Cardiac muscle cell (in vitro differentiated cells and primary cell): ENCODE data around the gene EFHC2. TPM values are rescaled to one million over a fixed set of nuclear protein-coding genes. Genes with fewer than 3 reads are reported as not detected.

Experiments
- DNase-seq, 2 donors: peaks; one replicate each; pipeline versions ENCODE4 v3.0.0 to v3.0.0-alpha.2; 2010 to 2017; ENCODE audit warnings: low read depth in 1 of 2, low spot score in 1 of 2
- H3K27ac ChIP-seq: fragments of 200-600 bp; sonication (generic); 2 replicates; pipeline ENCODE4 v1.5.1; 2016
- H3K27me3 ChIP-seq: fragments of 200-600 bp; sonication (generic); 2 replicates; pipeline ENCODE4 v1.6.0; 2016; ENCODE audit warnings: control low read depth
- H3K36me3 ChIP-seq: fragments of 200-600 bp; sonication (generic); 2 replicates; pipeline ENCODE4 v1.5.1; 2016; ENCODE audit warnings: control low read depth
- H3K4me1 ChIP-seq: fragments of 200-600 bp; sonication (generic); 2 replicates; pipeline ENCODE4 v1.8.1; 2017; ENCODE audit warnings: low read depth, mild to moderate bottlenecking, mixed run types
- H3K4me3 ChIP-seq: fragments of 200-600 bp; sonication (generic); 2 replicates; pipeline ENCODE4 v1.5.1; 2016; ENCODE audit warnings: mild to moderate bottlenecking
- H3K9me3 ChIP-seq: fragments of 200-600 bp; sonication (generic); 2 replicates; pipeline ENCODE4 v1.5.1; 2017; ENCODE audit warnings: low read depth, mild to moderate bottlenecking, control low read depth
- polyA plus RNA-seq: library from polyadenylated mRNA; unstranded; fragments of >200 nt; fragmentation: Nextera tagmentation; extraction: Ambion mirVana; gene quantifications from 2 replicates; pipeline ENCODE4 v1.2.1, GENCODE V29; 2016
- total RNA-seq: library from RNA; depleted of rRNA; stranded (reverse); fragments of >200 nt; gene quantifications from 2 replicates; pipeline ENCODE4 v1.2.3, GENCODE V29; 2016
- TF ChIP-seq, protein P1 (sequence below): IDR thresholded peaks from 2 replicates; pipeline ENCODE4 v1.5.1; 2012; ENCODE audit warnings: low read depth, mild to moderate bottlenecking, low read length

Gene EFHC2
- total and polyA plus RNA-seq, 2 experiments from 2014 or later = 3.8 to 6.5 TPM

DNA sequence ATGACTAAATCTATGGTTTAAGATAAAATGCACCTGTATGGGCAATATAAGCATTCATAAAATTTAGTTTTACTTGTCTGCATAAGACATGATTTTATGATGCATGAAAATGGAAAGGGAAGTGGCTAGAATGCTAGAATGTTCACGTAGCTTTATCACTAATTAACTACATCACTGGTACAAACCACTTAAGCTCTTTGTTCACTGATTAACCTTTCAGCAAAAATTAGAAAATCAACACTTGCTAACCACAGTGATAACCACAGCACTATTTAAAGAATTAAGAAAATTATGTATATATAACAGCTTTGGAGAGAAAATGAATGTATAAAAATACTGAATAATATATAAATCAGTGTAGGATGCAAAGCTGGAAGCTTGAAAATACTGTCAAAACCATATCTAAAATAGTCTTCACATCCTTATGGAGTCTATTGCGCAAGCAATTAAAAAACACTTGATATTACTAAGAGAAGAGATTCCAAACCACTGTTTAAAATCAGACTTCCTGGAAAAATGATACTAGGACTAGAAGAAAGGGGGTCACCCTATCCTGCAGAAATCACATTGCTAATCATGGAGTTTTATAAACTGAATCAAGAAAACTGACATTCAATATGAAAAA, 51.9 kb downstream of the EFHC2 start:
- no peaks in the 10 kb centered on the region for H3K36me3 ChIP-seq
- TF ChIP-seq, protein P1, sequence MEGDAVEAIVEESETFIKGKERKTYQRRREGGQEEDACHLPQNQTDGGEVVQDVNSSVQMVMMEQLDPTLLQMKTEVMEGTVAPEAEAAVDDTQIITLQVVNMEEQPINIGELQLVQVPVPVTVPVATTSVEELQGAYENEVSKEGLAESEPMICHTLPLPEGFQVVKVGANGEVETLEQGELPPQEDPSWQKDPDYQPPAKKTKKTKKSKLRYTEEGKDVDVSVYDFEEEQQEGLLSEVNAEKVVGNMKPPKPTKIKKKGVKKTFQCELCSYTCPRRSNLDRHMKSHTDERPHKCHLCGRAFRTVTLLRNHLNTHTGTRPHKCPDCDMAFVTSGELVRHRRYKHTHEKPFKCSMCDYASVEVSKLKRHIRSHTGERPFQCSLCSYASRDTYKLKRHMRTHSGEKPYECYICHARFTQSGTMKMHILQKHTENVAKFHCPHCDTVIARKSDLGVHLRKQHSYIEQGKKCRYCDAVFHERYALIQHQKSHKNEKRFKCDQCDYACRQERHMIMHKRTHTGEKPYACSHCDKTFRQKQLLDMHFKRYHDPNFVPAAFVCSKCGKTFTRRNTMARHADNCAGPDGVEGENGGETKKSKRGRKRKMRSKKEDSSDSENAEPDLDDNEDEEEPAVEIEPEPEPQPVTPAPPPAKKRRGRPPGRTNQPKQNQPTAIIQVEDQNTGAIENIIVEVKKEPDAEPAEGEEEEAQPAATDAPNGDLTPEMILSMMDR = no peak
- no peak overlapping the region for H3K4me3 ChIP-seq

GRCh38 chrX:44290718-44291117, 52.8 kb downstream of the EFHC2 start:
- TF ChIP-seq, protein P1 = no peak
- Histone ChIP-seq H3K4me1 (no peaks in the 10 kb centered on the region), H3K27me3 (no peaks in the 10 kb centered on the region)

More for the DNA sequence above, 51.9 kb downstream of the EFHC2 start:
- Histone ChIP-seq H3K9me3 (no peaks in the 10 kb centered on the region), H3K4me1 (no peaks in the 10 kb centered on the region), H3K27me3 (no peaks in the 10 kb centered on the region), H3K27ac (no peak overlapping the region)
- DNase-seq = no peak

GRCh38 chrX:44282753-44283152, 60.7 kb downstream of the EFHC2 start:
- no peak for DNase-seq
- TF ChIP-seq, protein P1 = no peak
- H3K27ac ChIP-seq = no peak overlapping the region
- H3K9me3 ChIP-seq = no peaks in the 10 kb centered on the region
- no peak overlapping the region for H3K4me3 ChIP-seq
- H3K36me3 ChIP-seq = no peaks in the 10 kb centered on the region
- no peaks in the 10 kb centered on the region for H3K4me1 ChIP-seq
- no peaks in the 10 kb centered on the region for H3K27me3 ChIP-seq

More at GRCh38 chrX:44290718-44291117, 52.8 kb downstream of the EFHC2 start:
- no peak for DNase-seq
- H3K4me3 ChIP-seq = no peak overlapping the region
- no peaks in the 10 kb centered on the region for H3K36me3 ChIP-seq
- H3K27ac ChIP-seq = no peak overlapping the region
- H3K9me3 ChIP-seq = no peaks in the 10 kb centered on the region

DNA sequence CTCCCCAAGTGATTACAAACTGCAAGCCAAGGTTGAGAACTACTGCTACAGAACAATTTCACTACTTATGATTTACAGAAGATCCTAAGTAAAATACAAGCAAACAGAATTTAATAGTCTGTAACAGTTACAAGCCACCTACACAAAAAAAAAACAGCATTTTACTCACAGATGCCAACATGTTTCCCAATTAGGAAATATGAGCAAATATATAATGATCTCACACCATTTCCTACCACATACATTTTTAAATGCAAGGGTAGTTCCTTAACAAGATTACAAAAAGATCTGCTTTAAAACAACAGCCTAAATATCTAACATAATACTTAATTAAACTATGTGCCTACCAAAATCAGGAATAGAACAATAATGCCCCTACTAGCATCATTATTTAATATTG, 63.4 kb downstream of the EFHC2 start:
- no peak for DNase-seq
- Histone ChIP-seq H3K4me3 (no peak overlapping the region), H3K4me1 (no peaks in the 10 kb centered on the region), H3K36me3 (no peaks in the 10 kb centered on the region), H3K27ac (no peak overlapping the region), H3K27me3 (no peaks in the 10 kb centered on the region), H3K9me3 (no peaks in the 10 kb centered on the region)
- TF ChIP-seq, protein P1 = no peak

- Histone ChIP-seq H3K27me3 (no peaks in the 10 kb centered on the region), H3K4me1 (no peaks in the 10 kb centered on the region), H3K4me3 (no peak overlapping the region), H3K27ac (no peak overlapping the region), H3K36me3 (no peaks in the 10 kb centered on the region), H3K9me3 (no peaks in the 10 kb centered on the region)
- peak; percentile 1 to 2 for DNase-seq
- TF ChIP-seq, protein P1 = no peak
These were observed 69.4 kb downstream of the EFHC2 start for GRCh38 chrX:44274096-44274495.
